Astrocyte of the cerebellum (primary cell): ENCODE results near the gene NT5E.
A peak's percentile ranks its signal among the peaks of the same experiment; 100 is the strongest.

Source experiments
- DNase-seq: peaks from one replicate; pipeline ENCODE4 v3.0.0-alpha.2; 2011; ENCODE audit warnings: low read depth
- H3K4me3 ChIP-seq: 2 replicates; pipeline ENCODE4 v1.5.1; 2011; ENCODE audit warnings: mild to moderate bottlenecking, low read depth, low read length, moderate library complexity
- in situ Hi-C: cut with HindIII; loops from 2 replicates; pipeline ENCODE4 v1.10.0; 2017; ENCODE audit warnings: low sequenced_read_pairs
- TF ChIP-seq, protein P1 (sequence below): IDR thresholded peaks from 2 replicates; pipeline ENCODE4 v1.5.1; 2012; ENCODE audit warnings: low read length, low read depth, moderate library complexity, mild to moderate bottlenecking; ENCODE audit errors: missing control alignments

NT5E gene

DNA sequence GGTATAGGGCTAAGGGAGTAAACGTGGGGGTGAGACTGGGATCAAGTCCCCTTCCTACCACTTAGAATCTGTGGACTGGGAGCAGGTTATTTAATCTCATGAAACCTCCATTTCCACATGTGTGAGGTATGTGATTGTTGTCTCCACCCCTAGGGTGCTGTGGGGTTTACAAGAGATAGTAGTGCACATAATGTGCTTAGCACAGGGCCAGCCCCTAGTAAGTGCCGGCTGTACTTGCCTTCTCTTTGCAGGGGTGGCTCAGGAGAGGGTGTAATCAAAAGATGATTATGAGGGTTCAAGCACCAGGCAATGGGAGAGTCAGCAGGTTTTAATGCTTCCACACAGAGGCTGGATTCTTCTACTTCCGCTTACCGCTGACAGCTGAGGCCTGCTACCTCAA lies 6.9 kb downstream of the NT5E start:
- in situ Hi-C loops, result loop anchor here (5.0 kb wide), 1 partner anchor 104 kb away; no protein-coding TSS in a partner anchor
- no peak for DNase-seq
- TF ChIP-seq, protein P1, sequence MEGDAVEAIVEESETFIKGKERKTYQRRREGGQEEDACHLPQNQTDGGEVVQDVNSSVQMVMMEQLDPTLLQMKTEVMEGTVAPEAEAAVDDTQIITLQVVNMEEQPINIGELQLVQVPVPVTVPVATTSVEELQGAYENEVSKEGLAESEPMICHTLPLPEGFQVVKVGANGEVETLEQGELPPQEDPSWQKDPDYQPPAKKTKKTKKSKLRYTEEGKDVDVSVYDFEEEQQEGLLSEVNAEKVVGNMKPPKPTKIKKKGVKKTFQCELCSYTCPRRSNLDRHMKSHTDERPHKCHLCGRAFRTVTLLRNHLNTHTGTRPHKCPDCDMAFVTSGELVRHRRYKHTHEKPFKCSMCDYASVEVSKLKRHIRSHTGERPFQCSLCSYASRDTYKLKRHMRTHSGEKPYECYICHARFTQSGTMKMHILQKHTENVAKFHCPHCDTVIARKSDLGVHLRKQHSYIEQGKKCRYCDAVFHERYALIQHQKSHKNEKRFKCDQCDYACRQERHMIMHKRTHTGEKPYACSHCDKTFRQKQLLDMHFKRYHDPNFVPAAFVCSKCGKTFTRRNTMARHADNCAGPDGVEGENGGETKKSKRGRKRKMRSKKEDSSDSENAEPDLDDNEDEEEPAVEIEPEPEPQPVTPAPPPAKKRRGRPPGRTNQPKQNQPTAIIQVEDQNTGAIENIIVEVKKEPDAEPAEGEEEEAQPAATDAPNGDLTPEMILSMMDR, result no peak
- no peak overlapping the region for H3K4me3 ChIP-seq

DNA sequence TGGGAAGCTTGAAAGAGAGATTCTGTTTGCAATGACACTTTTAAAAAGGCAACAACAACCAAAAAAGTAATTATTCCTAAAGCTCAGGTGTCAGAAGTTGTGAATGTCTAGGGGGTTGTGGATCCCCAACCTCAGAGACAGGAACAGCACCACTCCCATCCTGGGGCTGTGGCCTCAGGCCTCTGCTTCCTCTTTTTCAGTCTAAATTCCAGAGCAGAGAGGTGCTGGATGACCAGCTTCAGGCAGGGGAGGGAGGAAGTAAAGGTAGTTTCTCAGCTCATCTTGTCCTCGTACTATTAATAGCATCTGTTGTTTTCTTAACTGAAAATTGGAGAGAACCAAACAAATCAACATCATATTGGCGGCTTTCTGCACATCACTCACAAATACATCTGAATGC lies 8.3 kb downstream of the NT5E start:
- no peak overlapping the region for H3K4me3 ChIP-seq
- TF ChIP-seq, protein P1, result no peak
- no peak for DNase-seq
- in situ Hi-C loops, result loop anchor here (5.0 kb wide), 1 partner anchor 106 kb away; no protein-coding TSS in a partner anchor

DNA sequence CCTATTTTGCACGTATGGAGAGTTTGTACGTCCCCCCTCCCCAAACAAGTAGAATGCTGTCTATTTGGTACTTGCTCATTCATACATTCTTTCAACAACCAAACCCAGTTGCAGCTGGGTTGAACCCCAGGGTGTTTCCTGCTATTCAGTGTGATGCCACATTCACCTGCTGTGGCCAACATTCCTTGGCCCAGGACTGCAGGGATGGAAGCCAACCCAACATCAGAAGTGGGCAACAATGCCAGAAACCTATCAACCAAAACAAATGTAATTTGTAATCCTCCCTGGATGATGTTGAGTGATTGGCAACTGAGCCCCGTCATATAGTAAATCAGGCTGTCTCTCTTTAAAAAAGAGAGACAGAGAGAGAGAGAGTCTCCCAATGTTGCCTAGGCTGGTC lies 8.9 kb downstream of the NT5E start:
- in situ Hi-C loops, result loop anchor here (5.0 kb wide), 1 partner anchor 106 kb away; no protein-coding TSS in a partner anchor
- TF ChIP-seq, protein P1, result no peak
- peak; percentile 58 for DNase-seq
- H3K4me3 ChIP-seq, result no peak overlapping the region

DNA sequence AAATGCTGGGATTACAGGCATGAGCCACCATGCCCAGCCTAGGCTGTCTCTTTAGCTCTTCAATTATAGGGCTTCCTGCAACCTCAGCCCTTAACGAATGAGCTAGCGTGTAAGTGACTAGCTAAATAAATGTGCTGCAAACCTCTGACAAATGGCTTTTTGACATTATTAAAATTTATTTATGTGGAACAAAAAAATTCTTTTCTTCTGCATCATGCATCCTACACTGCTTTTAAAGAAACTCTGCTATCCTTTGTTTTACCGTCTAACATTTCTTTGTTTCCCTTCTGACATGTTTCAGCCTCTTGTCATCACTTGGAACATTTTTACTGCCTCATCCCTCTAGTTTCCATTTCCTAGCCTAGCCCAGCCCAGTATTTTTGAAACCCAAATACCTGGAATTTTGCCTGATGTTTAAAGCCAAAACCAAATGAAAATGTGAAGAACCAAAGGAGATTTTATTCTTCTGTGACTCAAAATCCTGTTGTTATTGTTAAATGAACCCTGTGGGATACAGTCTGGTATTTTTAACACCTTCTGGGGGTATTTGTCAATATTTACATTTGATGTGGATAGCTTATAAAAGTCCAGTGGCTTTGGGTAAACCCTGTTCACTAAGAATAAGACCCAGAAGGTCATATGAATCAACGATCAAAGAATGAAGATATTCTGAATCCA lies 9.5 kb downstream of the NT5E start:
- peak; percentile 95 for DNase-seq
- TF ChIP-seq, protein P1, result no peak
- in situ Hi-C loops, result loop anchor here (5.0 kb wide), 1 partner anchor 107 kb away; no protein-coding TSS in a partner anchor
- no peak overlapping the region for H3K4me3 ChIP-seq

DNA sequence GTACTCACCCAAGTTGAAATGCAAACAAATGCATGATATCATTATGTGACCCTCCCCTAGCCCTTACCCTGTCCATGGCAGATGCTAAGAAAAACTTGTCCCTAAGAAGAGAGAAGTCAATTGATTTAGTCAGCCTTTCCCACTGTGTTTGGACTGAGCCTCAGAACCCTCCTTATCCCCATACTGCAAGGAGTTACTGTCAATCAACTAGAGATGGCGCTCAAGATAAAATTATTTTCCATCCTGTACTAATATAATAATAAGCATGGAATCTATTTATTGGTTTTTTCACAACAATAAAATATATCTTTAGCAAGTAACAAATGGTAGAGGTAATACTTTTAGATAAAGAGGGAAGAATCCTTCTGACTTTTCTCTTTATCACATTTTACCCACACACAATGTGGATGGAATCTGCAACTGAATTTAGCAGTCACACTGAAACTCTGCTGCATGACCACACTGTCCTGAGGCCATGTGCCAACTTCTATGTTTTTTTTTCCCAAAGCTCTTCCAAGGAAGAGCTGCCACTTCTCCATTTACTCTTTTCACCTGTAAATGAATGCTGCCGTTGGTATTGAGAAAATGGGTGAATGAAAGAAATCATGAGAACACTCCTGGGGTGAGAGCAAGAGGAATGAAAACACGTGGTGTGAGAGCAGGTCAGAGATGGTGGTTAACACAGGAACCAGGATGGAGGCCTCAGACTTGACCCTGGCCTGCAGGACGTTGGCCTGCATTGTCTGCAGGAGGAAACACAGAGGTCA lies 10.5 kb downstream of the NT5E start:
- H3K4me3 ChIP-seq, result no peak overlapping the region
- TF ChIP-seq, protein P1, result no peak
- in situ Hi-C loops, result no loop called here
- no peak for DNase-seq

DNA sequence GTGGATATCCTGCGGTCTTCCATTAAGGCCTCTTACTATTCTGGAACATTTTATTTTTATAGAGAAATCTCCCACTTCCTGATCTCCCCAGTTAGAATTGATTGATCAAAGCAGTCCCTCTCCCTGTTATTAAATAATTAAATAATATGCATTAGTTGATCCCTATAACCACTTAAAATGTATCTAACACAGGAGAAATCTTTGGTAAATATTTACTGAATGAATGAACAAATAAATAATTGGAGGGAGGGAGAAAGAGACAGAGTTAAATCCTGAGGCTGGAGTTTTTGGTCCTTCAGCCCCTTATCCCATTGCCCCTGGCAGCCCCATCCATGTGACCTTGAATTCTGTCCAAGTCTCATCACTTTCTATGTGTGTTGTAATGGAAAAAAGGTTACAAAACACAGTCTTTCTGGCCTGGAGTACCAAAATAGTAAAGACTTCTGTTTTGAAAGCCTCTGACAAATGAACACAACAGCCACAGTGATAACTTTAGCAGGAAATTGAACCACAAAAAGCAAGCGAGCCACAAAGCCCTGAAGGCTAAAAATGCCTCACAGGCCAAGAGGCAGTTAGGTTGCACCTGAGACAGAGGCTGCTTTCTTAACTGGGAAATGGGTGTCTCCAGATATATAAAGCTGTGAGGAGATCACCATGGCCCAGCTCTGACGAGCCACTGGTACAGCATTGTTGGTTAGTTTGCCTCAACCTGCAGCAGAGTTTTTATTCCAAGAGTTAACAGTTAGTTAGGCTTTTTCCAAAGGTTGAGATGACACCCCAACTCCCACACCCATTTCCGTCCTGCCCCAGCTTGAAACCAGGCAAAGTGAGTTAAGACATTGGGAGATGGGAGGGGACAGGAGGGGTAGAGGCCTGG lies 11.3 kb downstream of the NT5E start:
- in situ Hi-C loops, result no loop called here
- no peak overlapping the region for H3K4me3 ChIP-seq
- TF ChIP-seq, protein P1, result no peak
- no peak for DNase-seq
